Kidney epithelial cell (primary cell): ENCODE data around the gene ZNF326. TPM values are rescaled to one million over a fixed set of nuclear protein-coding genes. Genes with fewer than 3 reads are reported as not detected.
"Not testable (repeated sequence)": the region's sequence is repeated elsewhere in the genome, so short reads cannot be mapped to it uniquely, and the experiment has no call there.

Source experiments
- DNase-seq: peaks from one replicate; pipeline ENCODE4 v3.0.0-alpha.2; 2010; ENCODE audit warnings: low read depth
- H3K27me3 ChIP-seq: 2 replicates; pipeline ENCODE4 v1.6.0; 2011; ENCODE audit warnings: low read length; ENCODE audit not compliant: control insufficient read depth, insufficient read depth
- H3K36me3 ChIP-seq: 2 replicates; pipeline ENCODE4 v1.5.1; 2011; ENCODE audit warnings: low read length; ENCODE audit not compliant: control insufficient read depth, insufficient read depth
- H3K4me3 ChIP-seq: 2 replicates; pipeline ENCODE4 v1.5.1; 2011; ENCODE audit warnings: low read depth, mild to moderate bottlenecking, control low read depth, low read length
- CTCF ChIP-seq: IDR thresholded peaks from 2 replicates; pipeline ENCODE4 v1.5.1; 2011; ENCODE audit warnings: mild to moderate bottlenecking, moderate library complexity, low read length, control low read depth, inconsistent platforms; ENCODE audit not compliant: insufficient read depth, poor library complexity, severe bottlenecking
- total RNA-seq: library from RNA; depleted of rRNA; stranded (reverse); fragments of >200 nt; gene quantifications from 2 replicates; pipeline ENCODE4 v1.2.3, GENCODE V29; 2015

ZNF326 gene
- total RNA-seq, 1 donor from 2014 or later, result 9.5 TPM

- peak; percentile 68 for TF ChIP-seq CTCF
- Histone ChIP-seq H3K4me3 (no peak overlapping the region), H3K36me3 (no peaks in the 10 kb centered on the region), H3K27me3 (no peaks in the 10 kb centered on the region)
- no peak for DNase-seq
These were observed 51.1 kb downstream of the ZNF326 start for GRCh38 chr1:90045853-90046563.

DNA sequence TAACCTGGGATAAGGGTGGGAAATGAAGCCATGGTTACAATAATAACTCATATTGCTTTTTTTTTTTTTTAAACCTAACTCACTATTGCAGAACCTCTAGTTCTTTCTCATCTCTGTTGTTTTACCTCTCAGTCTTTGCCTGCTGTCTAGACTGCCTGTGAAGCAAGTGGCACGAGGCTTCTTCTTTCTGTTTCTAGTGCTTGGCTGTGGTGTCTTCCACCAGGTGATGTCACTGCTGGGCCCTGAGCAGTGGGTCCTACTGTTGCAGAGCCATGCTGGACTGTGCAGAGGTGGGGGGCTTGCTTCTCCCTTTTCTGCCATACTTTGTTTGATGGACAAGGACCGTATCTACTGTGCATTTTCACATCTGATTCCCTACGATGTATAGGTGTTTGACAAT, 51.7 kb downstream of the ZNF326 start:
- no peak for TF ChIP-seq CTCF
- no peaks in the 10 kb centered on the region for H3K36me3 ChIP-seq
- no peaks in the 10 kb centered on the region for H3K27me3 ChIP-seq
- H3K4me3 ChIP-seq, result no peak overlapping the region
- DNase-seq, result no peak

DNA sequence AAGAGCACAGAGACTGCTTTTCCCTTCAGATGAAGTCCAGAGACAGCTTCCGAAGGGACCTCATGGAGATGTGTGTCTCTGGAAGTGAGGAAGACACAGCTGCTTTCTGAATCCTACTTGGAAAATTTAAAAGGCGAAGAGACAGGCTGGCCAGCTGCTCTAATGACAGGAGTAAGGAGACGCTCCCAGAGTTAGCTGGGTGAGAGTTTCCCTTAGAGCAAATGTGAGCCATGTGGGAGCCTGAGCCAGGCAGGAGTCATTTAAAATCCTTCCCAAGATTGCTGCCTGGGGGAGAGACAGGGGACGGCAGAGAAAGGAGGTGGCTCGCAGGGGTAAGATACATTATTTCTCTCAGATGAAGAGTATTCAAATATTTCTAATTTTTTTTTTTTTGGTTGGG, 53.1 kb downstream of the ZNF326 start:
- no peak for DNase-seq
- Histone ChIP-seq H3K36me3 (no peaks in the 10 kb centered on the region), H3K27me3 (no peaks in the 10 kb centered on the region), H3K4me3 (no peak overlapping the region)
- no peak for TF ChIP-seq CTCF

DNA sequence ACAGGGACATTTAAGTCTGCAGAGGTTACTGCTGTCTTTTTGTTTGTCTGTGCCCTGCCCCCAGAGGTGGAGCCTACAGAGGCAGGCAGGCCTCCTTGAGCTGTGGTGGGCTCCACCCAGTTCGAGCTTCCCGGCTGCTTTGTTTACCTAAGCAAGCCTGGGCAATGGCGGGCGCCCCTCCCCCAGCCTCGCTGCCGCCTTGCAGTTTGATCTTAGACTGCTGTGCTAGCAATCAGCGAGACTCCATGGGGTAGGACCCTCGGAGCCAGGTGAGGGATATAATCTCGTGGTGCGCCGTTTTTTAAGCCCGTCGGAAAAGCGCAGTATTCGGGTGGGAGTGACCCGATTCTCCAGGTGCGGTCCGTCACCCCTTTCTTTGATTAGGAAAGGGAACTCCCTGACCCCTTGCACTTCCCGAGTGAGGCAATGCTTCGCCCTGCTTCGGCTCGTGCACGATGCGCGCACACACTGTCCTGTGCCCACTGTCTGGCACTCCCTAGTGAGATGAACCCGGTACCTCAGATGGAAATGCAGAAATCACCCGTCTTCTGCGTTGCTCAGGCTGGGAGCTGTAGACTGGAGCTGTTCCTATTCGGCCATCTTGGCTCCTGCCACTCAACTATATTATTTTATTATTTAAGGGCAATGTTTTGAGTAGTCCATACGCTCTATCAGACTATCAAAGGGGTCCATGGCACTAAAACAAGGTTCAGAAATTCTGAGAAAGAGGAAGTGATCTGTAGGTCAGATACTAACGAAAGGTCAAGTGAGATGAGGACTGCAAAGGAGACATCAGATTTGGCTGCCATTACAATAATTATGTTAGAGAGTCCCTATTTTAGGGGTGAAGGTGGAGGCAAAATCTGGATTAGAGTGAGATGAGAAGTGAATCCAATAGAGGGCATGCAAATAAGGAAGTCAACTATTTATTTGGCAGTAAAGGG, 68.1 kb downstream of the ZNF326 start:
- DNase-seq, H3K27me3 ChIP-seq, H3K4me3 ChIP-seq, H3K36me3 ChIP-seq: not testable (repeated sequence)

DNA sequence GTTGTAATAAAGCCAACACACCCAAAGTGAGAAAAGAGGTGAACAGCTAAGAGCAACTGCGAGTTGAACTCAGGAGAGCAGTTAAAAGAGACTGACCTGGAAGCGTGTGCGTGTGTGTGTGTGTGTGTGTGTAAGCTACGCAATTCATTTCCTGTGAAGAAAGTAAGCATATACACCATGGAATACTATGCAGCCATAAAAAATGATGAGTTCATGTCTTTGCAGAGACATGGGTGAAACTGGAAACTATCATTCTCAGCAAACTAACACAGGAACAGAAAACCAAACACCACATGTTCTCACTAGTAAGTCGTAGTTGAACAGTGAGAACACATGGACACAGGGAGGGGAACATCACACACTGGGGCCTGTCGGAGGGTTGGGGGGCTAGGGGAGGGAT, 69.2 kb downstream of the ZNF326 start:
- not testable (repeated sequence) for DNase-seq, H3K36me3 ChIP-seq, H3K27me3 ChIP-seq, H3K4me3 ChIP-seq

DNA sequence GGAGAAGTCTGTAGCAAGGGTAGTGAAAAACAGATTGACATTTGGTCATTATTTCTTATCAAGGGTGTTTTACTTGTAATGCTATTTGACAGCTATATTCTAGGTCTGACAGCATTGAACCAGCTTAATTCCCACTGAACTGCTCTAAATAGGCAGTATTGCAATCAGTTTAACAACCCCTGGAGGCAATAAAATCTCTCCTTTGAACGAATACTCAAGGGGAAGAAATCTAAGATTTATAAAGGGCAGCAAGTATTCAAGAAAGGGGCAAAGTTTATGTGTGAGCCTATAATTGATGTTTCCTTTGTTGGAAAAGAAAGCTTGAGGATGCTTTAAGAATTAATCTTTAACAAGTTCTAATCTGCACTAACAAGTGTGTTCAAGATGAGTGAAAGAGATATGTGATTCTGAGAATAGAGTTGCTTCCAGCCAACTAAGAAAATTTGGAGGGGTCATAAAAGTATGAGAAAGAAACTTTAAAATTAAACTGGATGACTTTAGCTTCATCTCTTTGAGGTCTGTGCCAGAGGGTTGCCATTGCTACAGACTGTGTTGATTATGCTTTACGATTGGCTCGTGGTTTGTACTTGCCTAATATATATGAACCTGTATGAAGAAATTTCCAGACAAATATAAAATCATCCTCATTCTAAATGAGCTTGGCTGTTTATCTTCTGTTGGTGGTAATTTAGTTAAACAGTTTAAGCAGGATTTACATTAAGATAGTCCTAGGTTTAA, 72.5 kb downstream of the ZNF326 start:
- Histone ChIP-seq H3K27me3 (no peaks in the 10 kb centered on the region), H3K36me3 (no peaks in the 10 kb centered on the region), H3K4me3 (no peak overlapping the region)
- no peak for TF ChIP-seq CTCF
- DNase-seq, result no peak
